ENCODE results near the gene WDR1. TPM values are rescaled to one million over a fixed set of nuclear protein-coding genes. Genes with fewer than 3 reads are reported as not detected.

Gene WDR1
- total and polyA plus RNA-seq, 2 of the 13 experiments (the other 11 are each of a cell fraction or from before 2014, with no cell fraction given) = 106 to 198 TPM

- no peak for TF ChIP-seq E2F1 (CRISPR knock-in tag; IDR thresholded peaks at IDR 0.05)
- TF ChIP-seq SAP130 (CRISPR knock-in tag; IDR thresholded peaks at IDR 0.05; ENCODE audit: low read depth) = peak; percentile 93
- no peak for TF ChIP-seq KLF12 (CRISPR knock-in tag; IDR thresholded peaks at IDR 0.05; ENCODE audit: borderline replicate concordance)
- peak; percentile 63 for TF ChIP-seq ELF3 (CRISPR knock-in tag; IDR thresholded peaks at IDR 0.05)
- TF ChIP-seq KDM2A (CRISPR knock-in tag; IDR thresholded peaks at IDR 0.05; ENCODE audit: borderline replicate concordance, low read depth) = peak; percentile 57; the same call in 1 of the 2 replicates
- no peak for TF ChIP-seq TOE1 (CRISPR knock-in tag; IDR thresholded peaks at IDR 0.05)
- TF ChIP-seq HDAC1 (CRISPR knock-in tag; IDR thresholded peaks at IDR 0.05) = peak; percentile 34; the same call in 1 of the 2 replicates
- no peak for TF ChIP-seq REXO4 (CRISPR knock-in tag; IDR thresholded peaks at IDR 0.05; ENCODE audit: borderline replicate concordance)
- no peak for TF ChIP-seq HOXA5 (CRISPR knock-in tag; IDR thresholded peaks at IDR 0.05)
- TF ChIP-seq ZKSCAN1 (IDR thresholded peaks at IDR 0.05; ENCODE audit: low read length) = no peak
- TF ChIP-seq, protein P1, sequence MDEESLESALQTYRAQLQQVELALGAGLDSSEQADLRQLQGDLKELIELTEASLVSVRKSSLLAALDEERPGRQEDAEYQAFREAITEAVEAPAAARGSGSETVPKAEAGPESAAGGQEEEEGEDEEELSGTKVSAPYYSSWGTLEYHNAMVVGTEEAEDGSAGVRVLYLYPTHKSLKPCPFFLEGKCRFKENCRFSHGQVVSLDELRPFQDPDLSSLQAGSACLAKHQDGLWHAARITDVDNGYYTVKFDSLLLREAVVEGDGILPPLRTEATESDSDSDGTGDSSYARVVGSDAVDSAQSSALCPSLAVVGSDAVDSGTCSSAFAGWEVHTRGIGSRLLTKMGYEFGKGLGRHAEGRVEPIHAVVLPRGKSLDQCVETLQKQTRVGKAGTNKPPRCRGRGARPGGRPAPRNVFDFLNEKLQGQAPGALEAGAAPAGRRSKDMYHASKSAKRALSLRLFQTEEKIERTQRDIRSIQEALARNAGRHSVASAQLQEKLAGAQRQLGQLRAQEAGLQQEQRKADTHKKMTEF (CRISPR knock-in tag; IDR thresholded peaks at IDR 0.05) = peak; percentile 57
- no peak for TF ChIP-seq MZF1 (CRISPR knock-in tag; IDR thresholded peaks at IDR 0.05; ENCODE audit: borderline replicate concordance)
- TF ChIP-seq ZNF468 (CRISPR knock-in tag; IDR thresholded peaks at IDR 0.05) = no peak
- TF ChIP-seq NFKB2 (CRISPR knock-in tag; IDR thresholded peaks at IDR 0.05; ENCODE audit: borderline replicate concordance) = no peak
- no peak for TF ChIP-seq ZNF549 (CRISPR knock-in tag; IDR thresholded peaks at IDR 0.05)
- TF ChIP-seq MAFK (conservative IDR thresholded peaks at IDR 0.05 in 1 of 2, IDR thresholded peaks at IDR 0.05 in 1 of 2; ENCODE audit: low read length in 2 of 2) = no peak
- TF ChIP-seq ZNF441 (CRISPR knock-in tag; IDR thresholded peaks at IDR 0.05; ENCODE audit: borderline replicate concordance) = no peak; the same call in 1 of the 2 replicates
- peak; percentile 93; the same call in 2 of the 3 replicates for TF ChIP-seq MXI1 (IDR thresholded peaks at IDR 0.05; ENCODE audit: borderline replicate concordance, low read depth, low read length)
- peak; percentile 67; the same call in 1 of the 2 replicates for TF ChIP-seq ZNF614 (CRISPR knock-in tag; IDR thresholded peaks at IDR 0.05; ENCODE audit: borderline replicate concordance)
- TF ChIP-seq ZNF746 (CRISPR knock-in tag; IDR thresholded peaks at IDR 0.05) = no peak
- no peak for TF ChIP-seq SIX1 (CRISPR knock-in tag; IDR thresholded peaks at IDR 0.05; ENCODE audit: borderline replicate concordance)
- peak; percentile 51; the same call in 1 of the 2 replicates for TF ChIP-seq IRF2 (CRISPR knock-in tag; IDR thresholded peaks at IDR 0.05)
- no peak for TF ChIP-seq NFYC (CRISPR knock-in tag; IDR thresholded peaks at IDR 0.05)
- TF ChIP-seq ZIK1 (CRISPR knock-in tag; IDR thresholded peaks at IDR 0.05; ENCODE audit: borderline replicate concordance, low read depth) = no peak
Measured at GRCh38 chr4:10123227-10124101, 6.9 kb upstream of the WDR1 start (continued).
